GM20431 (cell line): ENCODE data around the gene SQSTM1.
"Not testable (repeated sequence)": the region's sequence is repeated elsewhere in the genome, so short reads cannot be mapped to it uniquely, and the experiment has no call there.

Experiments used
- in situ Hi-C: fragments of 300-500 bp; cut with MseI, MboI; formaldehyde crosslinking; loops from one replicate; pipeline ENCODE4 v1.15.0; 2020; ENCODE audit warnings: low sequenced_read_pairs; ENCODE audit not compliant: unreplicated experiment

SQSTM1 gene

GRCh38 chr5:179822444-179822990, 1.8 kb downstream of the SQSTM1 start:
- in situ Hi-C loops = no loop called here

GRCh38 chr5:179823937-179824744, 3.4 kb downstream of the SQSTM1 start:
- in situ Hi-C loops = no loop called here

- in situ Hi-C loops = no loop called here
Observed at GRCh38 chr5:179824745-179825112, 4.0 kb downstream of the SQSTM1 start.

DNA sequence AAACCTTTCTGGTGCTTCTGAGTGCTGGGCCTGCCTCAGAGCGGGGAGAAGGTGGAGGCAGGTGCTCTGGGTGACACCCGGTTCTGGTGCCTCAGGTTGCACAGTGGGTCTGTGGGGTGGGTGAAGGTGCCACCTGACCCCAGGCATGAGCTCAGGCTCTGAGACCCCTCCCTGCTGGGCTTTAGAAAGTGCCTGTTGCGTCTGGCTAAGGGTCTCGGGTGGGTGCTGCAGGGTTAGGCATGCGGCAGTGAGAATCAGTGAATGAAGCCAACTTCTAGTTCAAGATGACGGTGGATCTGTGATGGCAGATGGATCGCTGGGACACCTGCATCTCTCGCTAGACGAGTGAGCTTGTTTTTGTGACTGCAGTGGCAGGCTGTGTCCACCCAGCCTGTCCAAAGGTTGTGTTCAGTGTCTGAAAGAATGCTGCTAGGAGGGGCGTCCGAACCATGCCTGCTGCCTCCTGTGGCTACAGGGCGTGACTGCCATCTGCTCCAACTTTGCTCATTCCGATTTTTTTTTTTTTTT, 5.0 kb downstream of the SQSTM1 start:
- in situ Hi-C loops = no loop called here

DNA sequence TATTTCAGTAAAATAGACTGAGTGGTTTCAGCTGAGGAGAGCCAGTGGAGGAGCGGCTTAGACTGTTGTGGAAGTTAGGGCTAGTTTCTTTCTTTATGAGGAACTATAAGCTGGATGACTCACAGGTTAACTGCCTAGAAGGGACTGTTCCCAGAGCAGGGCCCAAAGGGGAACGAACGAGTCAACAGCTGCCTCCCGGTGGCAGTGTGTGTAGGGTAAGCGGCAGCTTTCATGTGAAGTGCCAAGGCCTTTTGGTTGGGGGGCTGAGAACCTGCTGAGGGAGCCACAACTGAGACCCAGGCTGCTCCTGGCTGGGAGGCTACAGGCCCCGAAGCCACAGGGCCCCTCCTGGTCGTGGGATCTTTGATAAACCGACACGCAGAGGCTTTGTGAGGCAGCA, 7.0 kb downstream of the SQSTM1 start:
- in situ Hi-C loops = no loop called here

GRCh38 chr5:179828756-179829421, 8.2 kb downstream of the SQSTM1 start:
- in situ Hi-C loops = no loop called here

DNA sequence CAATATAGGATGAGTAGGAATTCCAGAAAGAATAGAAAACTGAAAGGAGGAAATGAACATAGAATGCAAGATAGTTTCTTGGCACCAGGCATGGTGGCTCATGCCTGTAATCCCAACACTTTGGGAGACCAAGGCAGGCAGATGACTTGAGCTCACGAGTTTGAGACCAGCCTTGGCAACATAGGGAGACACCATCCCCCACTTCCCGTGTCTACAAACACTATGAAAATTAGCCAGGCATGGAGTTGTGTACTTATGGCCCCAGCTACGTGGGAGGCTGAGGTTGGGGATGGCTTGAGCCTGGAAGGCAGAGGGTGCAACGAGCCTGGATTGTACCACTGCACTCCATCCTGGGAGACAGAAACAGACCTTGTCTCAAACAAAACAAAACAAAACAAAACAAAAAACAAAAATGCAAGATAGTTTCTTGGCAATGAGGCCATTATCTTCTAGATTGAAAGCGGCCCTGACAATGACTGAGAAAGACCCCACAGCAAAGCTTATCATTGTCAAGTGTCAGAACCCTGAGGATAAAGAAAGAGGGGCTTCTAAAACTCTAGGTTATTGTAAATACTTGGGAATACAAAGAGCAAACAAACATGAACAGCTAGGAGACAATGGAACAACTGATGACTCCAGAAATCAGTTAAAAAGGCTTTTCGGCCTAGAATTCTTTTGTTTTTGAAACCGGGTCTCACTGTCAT, 9.2 kb downstream of the SQSTM1 start:
- in situ Hi-C loops = no loop called here

- in situ Hi-C loops = no loop called here
Observed at GRCh38 chr5:179830818-179831468, 10.2 kb downstream of the SQSTM1 start.

DNA sequence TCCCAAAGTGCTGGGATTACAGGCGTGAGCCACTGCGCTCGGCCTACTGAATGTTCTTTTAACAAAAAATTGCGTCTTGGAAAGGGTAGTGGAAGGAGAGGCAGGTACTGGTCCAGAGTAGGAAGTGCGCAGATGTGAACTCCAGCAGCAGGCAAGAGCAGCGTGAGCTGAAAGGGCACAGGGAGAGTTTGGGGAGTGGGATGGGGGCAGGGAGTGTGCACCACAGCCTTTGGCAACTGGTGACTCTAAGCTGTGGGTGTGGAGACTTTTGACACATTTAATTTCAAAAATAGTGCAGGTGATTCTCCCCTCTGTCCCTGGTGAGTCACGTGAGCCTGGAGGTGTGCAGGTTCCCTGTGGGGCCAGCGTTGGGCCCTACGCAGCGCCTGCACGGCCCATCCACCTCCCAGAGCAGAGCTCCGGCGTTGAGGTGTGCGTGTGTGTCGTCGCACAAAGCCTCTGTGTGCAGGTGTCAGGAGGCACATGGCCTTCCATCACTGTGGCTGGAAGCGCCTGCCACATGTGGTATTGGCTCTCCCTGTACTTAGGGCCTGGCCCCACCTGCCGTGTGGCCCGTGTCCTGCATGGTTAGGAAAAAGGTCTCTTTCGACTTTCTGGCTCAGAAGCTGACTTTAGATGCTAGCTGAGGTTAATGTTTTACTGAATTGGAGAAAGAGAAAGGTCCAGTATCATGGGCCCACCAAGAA, 11.5 kb downstream of the SQSTM1 start:
- in situ Hi-C loops = no loop called here

DNA sequence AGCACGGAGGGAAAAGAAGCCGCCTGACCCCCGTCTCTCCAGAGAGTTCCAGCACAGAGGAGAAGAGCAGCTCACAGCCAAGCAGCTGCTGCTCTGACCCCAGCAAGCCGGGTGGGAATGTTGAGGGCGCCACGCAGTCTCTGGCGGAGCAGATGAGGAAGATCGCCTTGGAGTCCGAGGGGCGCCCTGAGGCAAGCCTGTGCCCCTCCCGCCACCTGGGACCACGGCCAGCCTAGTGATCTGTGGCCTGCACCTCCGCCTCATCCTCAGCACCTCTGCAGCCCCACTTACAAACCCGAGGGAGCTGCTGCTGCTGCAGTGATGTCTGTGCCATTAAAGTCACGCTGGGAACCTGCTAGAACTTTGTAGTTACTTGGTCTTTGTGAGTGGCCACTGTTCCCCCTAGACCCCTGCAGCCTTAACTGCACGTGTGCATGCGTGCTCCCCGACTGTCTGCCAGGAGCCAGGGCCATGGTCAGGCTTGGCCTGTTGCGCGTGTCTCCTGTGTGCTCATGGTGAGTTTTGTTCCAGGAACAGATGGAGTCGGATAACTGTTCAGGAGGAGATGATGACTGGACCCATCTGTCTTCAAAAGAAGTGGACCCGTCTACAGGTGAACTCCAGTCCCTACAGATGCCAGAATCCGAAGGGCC, 12.5 kb downstream of the SQSTM1 start:
- in situ Hi-C loops = no loop called here

DNA sequence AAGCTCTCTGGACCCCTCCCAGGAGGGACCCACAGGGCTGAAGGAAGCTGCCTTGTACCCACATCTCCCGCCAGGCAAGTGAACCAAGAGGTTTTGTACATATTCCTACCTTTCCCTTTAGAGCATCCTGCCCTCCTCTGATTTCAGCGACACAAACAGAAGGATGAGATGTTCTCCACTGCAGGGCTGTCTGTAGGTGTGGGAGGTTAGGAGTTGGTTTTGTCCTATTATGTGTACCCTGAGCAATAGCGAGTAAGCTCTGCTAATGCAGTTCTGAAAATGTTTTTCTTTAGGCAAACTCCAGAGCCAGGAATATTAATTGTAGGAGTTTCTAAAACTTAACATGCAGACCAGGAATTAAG, 13.0 kb downstream of the SQSTM1 start:
- in situ Hi-C loops = no loop called here

- in situ Hi-C loops = no loop called here
Observed at GRCh38 chr5:179834120-179834519, 13.4 kb downstream of the SQSTM1 start.

DNA sequence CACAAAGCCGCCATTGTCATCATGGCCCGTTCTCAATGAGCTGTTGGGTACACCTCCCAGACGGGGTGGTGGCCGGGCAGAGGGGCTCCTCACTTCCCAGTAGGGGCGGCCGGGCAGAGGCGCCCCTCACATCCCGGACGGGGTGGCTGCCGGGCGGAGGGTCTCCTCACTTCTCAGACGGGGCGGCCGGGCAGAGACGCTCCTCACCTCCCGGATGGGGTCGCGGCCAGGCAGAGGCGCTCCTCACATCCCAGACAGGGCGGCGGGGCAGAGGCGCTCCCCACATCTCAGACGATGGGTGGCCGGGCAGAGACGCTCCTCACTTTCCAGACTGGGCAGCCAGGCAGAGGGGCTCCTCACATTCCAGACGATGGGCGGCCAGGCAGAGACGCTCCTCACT, 14.2 kb downstream of the SQSTM1 start:
- in situ Hi-C loops = not testable (repeated sequence)

- in situ Hi-C loops = no loop called here
Observed at GRCh38 chr5:179836225-179837019, 15.7 kb downstream of the SQSTM1 start.

DNA sequence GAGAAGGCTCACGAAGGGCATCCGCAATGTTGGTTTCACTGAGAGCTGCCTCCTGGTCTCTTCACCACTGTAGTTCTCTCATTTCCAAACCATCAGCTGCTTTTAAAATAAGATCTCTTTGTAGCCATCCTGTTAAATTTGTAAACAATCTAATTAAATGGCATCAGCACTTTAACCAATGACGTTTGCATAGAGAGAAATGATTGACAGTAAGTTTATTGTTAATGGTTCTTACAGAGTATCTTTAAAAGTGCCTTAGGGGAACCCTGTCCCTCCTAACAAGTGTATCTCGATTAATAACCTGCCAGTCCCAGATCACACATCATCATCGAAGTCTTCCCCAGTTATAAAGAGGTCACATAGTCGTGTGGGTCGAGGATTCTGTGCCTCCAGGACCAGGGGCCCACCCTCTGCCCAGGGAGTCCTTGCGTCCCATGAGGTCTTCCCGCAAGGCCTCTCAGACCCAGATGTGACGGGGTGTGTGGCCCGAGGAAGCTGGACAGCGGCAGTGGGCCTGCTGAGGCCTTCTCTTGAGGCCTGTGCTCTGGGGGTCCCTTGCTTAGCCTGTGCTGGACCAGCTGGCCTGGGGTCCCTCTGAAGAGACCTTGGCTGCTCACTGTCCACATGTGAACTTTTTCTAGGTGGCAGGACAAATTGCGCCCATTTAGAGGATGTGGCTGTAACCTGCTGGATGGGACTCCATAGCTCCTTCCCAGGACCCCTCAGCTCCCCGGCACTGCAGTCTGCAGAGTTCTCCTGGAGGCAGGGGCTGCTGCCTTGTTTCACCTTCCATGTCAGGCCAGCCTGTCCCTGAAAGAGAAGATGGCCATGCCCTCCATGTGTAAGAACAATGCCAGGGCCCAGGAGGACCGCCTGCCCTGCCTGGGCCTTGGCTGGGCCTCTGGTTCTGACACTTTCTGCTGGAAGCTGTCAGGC, 16.6 kb downstream of the SQSTM1 start:
- in situ Hi-C loops = no loop called here

- in situ Hi-C loops = no loop called here
Observed at GRCh38 chr5:179839328-179840256, 18.9 kb downstream of the SQSTM1 start.
